ENCODE data around the gene GNAZ.

GRCh38 chr22:23142546-23143105 lies 72.3 kb downstream of the GNAZ start:
- TF ChIP-seq POLR2A (IDR thresholded peaks at IDR 0.05) (no peak), EP300 (IDR thresholded peaks at IDR 0.05; ENCODE audit: low read depth) (no peak)
- TF ChIP-seq, protein P1, sequence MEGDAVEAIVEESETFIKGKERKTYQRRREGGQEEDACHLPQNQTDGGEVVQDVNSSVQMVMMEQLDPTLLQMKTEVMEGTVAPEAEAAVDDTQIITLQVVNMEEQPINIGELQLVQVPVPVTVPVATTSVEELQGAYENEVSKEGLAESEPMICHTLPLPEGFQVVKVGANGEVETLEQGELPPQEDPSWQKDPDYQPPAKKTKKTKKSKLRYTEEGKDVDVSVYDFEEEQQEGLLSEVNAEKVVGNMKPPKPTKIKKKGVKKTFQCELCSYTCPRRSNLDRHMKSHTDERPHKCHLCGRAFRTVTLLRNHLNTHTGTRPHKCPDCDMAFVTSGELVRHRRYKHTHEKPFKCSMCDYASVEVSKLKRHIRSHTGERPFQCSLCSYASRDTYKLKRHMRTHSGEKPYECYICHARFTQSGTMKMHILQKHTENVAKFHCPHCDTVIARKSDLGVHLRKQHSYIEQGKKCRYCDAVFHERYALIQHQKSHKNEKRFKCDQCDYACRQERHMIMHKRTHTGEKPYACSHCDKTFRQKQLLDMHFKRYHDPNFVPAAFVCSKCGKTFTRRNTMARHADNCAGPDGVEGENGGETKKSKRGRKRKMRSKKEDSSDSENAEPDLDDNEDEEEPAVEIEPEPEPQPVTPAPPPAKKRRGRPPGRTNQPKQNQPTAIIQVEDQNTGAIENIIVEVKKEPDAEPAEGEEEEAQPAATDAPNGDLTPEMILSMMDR (IDR thresholded peaks at IDR 0.05) = no peak

Measured in transverse colon (tissue), 3 donors.